ENCODE data around the gene CNTN5. TPM values are rescaled to one million over a fixed set of nuclear protein-coding genes. Genes with fewer than 3 reads are reported as not detected.

The CNTN5 gene
- total RNA-seq, 1 donor from 2014 or later = 17.7 TPM

GRCh38 chr11:99452075-99452474, 431.3 kb downstream of the CNTN5 start:
- Mint-ChIP-seq H3K36me3 (no peaks in the 10 kb centered on the region), H3K4me1 (no peaks in the 10 kb centered on the region), H3K27me3 (ENCODE audit: low read depth) (no peaks in the 10 kb centered on the region), H3K9me3 (no peaks in the 10 kb centered on the region), H3K4me3 (no peak overlapping the region), H3K27ac (no peak overlapping the region)
- no peak for TF ChIP-seq CTCF (IDR thresholded peaks at IDR 0.05; ENCODE audit: unreplicated experiment)
- DNase-seq (ENCODE audit: low spot score in 2 of 2, unreplicated experiment in 2 of 2) = no peak

- no peak overlapping the region for H3K4me3 Mint-ChIP-seq
- peaks cover 1% of the 10 kb centered on the region for H3K36me3 Mint-ChIP-seq
These were observed 441.2 kb downstream of the CNTN5 start for GRCh38 chr11:99461913-99462312.

GRCh38 chr11:99464985-99465384, 444.2 kb downstream of the CNTN5 start:
- Mint-ChIP-seq H3K4me1 (no peaks in the 10 kb centered on the region), H3K27ac (no peak overlapping the region), H3K27me3 (ENCODE audit: low read depth) (no peaks in the 10 kb centered on the region), H3K36me3 (peaks cover 1% of the 10 kb centered on the region), H3K4me3 (no peak overlapping the region), H3K9me3 (peaks cover 3% of the 10 kb centered on the region)
- no peak for DNase-seq (ENCODE audit: low spot score in 2 of 2, unreplicated experiment in 2 of 2)
- no peak for TF ChIP-seq CTCF (IDR thresholded peaks at IDR 0.05; ENCODE audit: unreplicated experiment)

More at GRCh38 chr11:99461913-99462312, 441.2 kb downstream of the CNTN5 start:
- no peak for DNase-seq (ENCODE audit: low spot score in 2 of 2, unreplicated experiment in 2 of 2)
- Mint-ChIP-seq H3K4me1 (peaks cover 1% of the 10 kb centered on the region), H3K9me3 (peaks cover 3% of the 10 kb centered on the region), H3K27ac (no peak overlapping the region), H3K27me3 (ENCODE audit: low read depth) (no peaks in the 10 kb centered on the region)
- TF ChIP-seq CTCF (IDR thresholded peaks at IDR 0.05; ENCODE audit: unreplicated experiment) = no peak

GRCh38 chr11:99489581-99489980, 468.8 kb downstream of the CNTN5 start:
- Mint-ChIP-seq H3K36me3 (peaks cover 3% of the 10 kb centered on the region), H3K9me3 (peaks cover 15% of the 10 kb centered on the region), H3K27ac (no peak overlapping the region), H3K4me1 (peaks cover 2% of the 10 kb centered on the region), H3K4me3 (no peak overlapping the region), H3K27me3 (ENCODE audit: low read depth) (no peaks in the 10 kb centered on the region)
- DNase-seq (ENCODE audit: low spot score in 2 of 2, unreplicated experiment in 2 of 2) = no peak
- no peak for TF ChIP-seq CTCF (IDR thresholded peaks at IDR 0.05; ENCODE audit: unreplicated experiment)

GRCh38 chr11:99494065-99494464, 473.3 kb downstream of the CNTN5 start:
- H3K27ac Mint-ChIP-seq = no peak overlapping the region
- H3K27me3 Mint-ChIP-seq (ENCODE audit: low read depth) = no peaks in the 10 kb centered on the region
- no peak for DNase-seq (ENCODE audit: low spot score in 2 of 2, unreplicated experiment in 2 of 2)
- H3K36me3 Mint-ChIP-seq = peaks cover 3% of the 10 kb centered on the region
- peaks cover 15% of the 10 kb centered on the region for H3K9me3 Mint-ChIP-seq
- no peak overlapping the region for H3K4me3 Mint-ChIP-seq
- TF ChIP-seq CTCF (IDR thresholded peaks at IDR 0.05; ENCODE audit: unreplicated experiment) = no peak
- peaks cover 15% of the 10 kb centered on the region for H3K4me1 Mint-ChIP-seq

GRCh38 chr11:99501655-99502054, 480.9 kb downstream of the CNTN5 start:
- Mint-ChIP-seq H3K27ac (no peak overlapping the region), H3K4me3 (no peak overlapping the region), H3K9me3 (no peaks in the 10 kb centered on the region), H3K36me3 (no peaks in the 10 kb centered on the region), H3K4me1 (peaks cover 15% of the 10 kb centered on the region), H3K27me3 (ENCODE audit: low read depth) (no peaks in the 10 kb centered on the region)
- no peak for TF ChIP-seq CTCF (IDR thresholded peaks at IDR 0.05; ENCODE audit: unreplicated experiment)
- no peak for DNase-seq (ENCODE audit: low spot score in 2 of 2, unreplicated experiment in 2 of 2)
